Brain pericyte (primary cell): ENCODE results near the gene IL16.
A peak's percentile ranks its signal among the peaks of the same experiment; 100 is the strongest.
"Not testable (repeated sequence)": the region's sequence is repeated elsewhere in the genome, so short reads cannot be mapped to it uniquely, and the experiment has no call there.

ENCODE experiments used
- DNase-seq: peaks from one replicate; pipeline ENCODE4 v3.0.0-alpha.2; 2012; ENCODE audit warnings: low read depth, low spot score

IL16 gene

DNA sequence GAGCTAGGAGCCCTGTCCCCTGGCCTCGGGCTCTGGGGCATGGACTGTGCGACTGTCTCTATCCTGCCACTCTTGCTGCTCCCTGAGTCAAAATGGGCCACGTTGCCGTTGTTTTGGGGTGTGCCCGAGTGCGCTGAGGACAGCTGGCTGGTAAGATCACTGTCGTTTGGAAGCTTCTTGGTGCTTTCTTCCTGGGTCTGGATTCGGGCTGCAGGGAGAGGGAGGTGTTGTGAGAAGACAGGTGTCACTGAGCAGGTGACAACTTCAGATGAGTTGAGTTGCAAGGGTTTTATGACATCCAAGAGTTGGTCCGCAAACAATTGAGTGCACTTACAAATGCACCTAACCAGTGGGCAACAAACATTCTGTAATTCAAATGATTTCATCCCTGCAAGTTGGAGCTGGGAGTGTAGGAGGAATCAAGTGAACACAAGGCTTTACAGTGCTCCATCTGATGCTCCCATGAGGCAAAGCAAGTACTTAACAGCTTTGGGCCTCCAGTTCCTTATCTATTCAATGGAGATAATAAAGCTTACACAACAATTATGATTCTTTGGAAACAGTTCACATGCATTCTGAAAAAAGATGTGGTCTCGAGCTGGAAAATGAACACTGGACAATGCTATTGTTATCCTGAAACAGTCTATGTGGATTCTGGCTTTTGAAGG is 138.2 kb downstream of the IL16 start:
- no peak for DNase-seq

DNA sequence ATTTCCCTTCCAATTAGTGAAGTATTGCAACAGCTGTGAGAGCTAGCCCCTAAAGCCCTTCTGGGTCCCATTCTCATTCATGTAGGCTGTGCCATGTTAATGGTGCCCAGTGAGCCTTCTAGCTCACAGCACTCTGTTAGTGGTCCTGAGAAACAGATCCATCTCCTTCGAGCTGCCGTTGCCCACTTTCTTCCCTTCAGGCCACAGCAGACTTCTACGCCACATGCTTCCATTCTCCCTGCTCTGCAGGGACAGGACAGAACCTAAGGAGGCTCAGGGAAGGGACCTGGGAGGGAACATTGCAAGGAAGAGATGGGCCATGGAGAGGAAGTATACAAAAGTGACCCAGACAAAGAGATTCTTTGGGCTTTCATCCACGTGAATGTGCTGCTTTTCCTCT is 139.0 kb downstream of the IL16 start:
- DNase-seq: no peak

DNA sequence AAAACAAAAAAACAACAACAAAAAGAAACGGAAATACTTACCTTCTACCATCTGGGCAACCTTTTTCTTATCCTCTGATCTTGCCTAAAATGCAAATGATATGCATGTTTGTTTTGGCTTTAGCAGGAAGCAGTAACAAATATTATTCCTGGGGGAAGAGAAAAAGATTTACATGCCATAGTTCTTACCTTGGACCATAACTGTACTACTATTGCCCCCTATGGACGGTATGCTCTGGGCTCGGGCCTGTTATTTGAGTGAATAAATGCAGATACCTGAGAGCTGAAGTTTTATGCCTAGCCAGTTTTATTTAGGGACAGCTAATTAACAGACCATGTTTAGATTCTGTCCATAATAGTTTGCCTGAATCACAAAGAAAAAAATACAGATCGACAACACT is 139.9 kb downstream of the IL16 start:
- no peak for DNase-seq

DNA sequence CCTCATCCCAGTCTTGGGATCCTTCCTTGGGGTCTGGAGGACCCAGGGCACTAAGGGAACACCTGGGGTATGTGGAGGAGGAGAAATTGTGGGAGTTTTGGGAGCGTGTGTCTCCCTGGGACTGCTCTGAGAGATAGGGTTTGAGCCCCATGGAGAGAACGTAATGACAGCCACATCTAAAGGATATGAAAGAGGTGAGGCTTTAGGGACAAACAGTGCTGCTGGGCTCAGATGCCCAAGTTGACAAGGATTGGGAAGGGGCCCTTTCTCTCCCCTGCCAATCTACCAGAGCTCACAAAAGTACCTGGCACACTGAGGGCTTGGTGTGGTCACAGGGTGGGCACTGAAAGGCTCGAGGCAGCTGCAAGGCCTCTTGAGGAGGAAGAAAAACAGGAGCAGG is 140.6 kb downstream of the IL16 start:
- DNase-seq: no peak

DNA sequence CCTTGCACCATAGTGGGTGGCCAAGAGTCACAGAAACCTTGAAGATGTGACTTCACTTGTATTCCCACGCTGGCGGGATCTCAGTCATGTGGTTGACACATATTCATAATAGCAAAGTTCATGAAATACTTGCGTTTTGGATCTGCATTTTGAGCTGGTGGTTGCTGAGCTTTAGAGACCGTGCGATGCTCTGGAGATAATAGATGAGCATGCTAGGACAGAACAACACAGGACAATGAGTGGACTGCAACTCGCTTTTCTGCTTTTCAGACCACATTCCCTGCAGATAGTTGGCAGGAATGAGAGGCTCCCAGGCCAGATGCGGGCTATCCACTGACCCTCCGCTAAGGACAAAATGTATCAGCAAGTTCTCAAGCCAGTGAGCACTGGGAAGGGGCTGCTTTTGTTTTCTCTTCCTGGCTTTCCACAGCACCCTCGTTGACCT is 141.1 kb downstream of the IL16 start:
- DNase-seq: no peak

DNA sequence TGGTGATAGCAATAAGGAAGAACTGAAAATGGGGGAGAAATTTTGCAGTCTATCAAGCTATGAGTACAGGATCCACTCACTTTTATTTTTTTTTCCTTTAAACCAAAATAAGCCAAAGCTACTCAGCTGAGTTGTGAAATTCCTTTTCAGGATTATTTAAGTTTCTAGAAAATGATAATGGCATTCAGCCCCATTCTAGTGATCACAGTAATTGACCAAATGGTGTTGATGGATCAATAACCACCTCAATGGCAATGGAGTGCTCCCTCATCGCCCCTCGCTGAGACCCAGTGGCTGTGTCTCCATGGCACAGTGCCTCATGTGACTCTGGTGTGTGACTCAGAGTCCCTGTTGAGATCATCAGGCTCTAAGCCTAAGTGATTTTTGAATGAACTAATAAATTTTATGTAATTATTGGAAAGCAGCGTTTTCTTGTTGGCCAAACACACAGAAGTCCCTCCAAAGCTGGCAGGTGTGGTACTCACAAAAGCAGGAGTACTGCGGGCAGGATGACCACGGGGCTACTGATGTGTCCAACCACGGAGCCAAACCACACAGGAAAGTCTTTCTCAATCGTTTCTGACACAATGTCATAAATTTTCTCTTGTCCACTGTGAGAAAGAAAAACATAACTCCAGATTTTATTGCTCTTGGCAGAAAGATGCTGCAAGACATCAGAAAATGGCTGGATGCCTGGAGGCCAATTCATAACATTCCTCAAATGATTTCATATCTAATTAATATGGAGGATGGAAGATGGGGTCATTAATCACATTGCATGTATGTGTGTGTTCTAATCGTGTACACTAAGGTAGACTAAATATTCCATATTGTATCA is 141.7 kb downstream of the IL16 start:
- peak; percentile 36 for DNase-seq

DNA sequence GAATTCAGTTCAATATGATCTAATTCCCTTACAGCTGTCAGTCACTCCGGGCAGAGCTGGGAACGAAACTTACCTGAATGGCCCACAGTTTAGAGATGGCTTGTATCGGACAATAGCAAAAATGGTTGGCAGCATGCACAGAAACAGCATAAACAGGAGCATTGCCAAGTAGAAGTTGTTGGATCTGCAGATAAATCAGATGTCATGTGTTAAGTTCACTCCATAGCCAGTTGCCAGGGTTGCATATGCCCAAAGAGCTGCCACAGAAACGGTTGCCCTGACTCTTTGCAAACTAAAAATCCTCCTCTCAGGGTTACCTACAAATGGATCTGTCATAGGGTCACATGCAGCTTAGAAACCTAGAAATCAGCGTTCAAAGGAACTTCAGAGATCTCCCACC is 142.6 kb downstream of the IL16 start:
- no peak for DNase-seq

DNA sequence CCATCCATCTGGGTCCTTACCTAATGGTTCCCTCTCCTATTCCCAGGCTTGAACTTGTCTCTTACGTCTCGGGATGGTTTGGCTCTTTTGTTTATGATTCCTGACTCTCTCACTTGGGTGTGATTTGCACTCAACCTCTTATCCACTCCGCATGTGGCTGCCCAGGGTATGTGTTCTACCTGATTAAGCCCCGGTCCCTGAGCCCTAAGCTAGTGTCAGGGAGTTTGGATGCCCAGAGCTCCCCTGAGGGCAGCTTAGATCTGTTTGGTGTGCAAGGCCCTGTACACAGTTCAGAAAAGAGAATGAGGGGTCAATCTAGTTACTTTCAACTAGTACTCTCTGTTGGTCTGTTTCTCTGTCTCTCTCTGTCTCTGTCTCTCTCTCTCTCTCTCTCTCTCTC is 143.2 kb downstream of the IL16 start:
- DNase-seq: no peak

DNA sequence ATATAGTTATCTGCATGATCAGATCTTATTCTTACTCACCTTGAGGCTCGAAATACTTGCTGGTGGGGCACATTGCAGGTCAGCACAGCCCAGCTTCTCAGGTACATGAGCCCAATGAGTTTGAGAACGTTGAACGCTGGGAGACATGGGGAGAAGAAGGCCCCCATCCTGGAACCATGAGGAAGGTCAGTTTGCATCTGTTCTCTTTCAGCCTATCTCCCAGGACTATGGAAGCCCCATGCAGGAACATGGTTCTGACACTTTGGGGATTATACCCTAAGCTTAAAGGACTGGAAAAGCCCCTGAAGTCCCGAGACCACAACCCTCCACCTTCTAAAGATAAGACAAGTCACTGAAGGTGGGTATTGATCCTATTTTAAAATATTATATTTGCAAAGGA is 144.7 kb downstream of the IL16 start:
- no peak for DNase-seq

DNA sequence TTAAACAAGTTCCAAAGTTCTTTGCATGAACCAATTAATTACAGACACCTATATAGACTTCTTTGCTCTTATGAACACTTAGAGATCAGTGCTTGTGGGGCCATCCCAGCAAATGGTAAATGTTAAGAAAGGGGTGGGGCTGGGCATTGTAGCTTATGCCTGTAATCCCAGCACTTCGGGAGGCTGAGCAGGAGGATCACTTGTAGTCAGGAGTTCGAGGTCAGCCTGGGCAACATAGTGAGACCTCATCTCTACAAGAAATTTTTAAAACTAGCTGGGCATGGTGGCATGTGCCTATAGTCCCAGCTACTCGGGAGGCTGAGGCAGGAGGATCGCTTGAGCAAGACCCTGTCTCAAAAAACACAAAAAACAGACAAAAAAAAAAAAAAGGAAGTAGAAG is 146.7 kb downstream of the IL16 start:
- no peak for DNase-seq

DNA sequence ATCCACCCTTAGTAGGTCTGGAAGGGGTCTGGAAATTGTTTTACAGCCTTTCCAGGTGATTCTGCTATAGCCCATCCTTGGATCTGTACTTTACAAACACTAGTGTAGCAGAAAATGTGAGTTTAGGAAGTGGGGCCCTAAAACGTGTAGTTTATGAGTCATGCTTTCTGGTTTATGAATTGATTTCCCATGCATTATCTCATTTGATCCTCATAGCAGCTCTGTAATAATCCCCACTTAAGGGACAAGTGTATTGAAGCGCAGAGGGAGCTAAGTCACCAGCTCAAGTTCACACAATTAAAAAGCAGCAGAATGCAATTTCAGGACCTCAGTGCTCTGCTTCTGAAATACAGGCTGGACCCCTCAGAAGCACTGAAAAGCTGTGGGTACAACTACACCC is 149.9 kb downstream of the IL16 start:
- no peak for DNase-seq

DNA sequence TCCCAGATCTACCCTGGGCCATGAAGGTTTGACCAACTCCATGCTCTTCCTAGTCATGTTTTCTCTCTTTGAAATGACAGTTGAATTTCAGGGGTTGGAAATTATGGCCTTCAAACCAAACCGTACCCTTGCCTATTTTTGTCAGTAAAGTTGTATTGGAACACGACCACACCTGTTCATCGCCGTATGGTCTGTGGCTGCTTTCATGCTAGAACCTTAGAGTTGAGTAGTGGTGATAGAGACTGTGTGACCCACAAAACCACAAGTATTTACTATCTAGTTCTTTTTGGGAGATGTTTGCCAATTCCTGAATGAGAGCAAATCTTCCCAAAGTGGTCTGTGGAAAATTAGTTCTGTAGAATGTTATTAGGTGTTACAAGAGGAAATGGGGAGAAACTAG is 151.2 kb downstream of the IL16 start:
- no peak for DNase-seq

DNA sequence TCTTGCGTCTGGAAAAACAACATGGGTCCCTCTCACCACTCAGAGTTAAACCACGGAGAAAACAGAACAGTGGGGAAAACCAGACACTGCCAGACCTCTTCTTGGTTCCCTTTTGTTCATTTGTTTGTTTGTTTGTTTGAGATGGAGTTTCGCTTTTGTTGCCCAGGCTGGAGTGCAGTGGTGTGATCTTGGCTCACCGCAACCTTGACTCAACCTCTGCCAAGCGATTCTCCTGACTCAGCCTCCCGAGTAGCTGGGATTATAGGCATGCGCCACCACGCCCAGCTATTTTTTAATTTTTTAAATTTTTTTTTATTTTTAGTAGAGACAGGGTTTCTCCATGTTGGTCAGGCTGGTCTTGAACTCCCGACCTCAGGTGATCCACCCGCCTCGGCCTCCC is 152.0 kb downstream of the IL16 start:
- DNase-seq: not testable (repeated sequence)

DNA sequence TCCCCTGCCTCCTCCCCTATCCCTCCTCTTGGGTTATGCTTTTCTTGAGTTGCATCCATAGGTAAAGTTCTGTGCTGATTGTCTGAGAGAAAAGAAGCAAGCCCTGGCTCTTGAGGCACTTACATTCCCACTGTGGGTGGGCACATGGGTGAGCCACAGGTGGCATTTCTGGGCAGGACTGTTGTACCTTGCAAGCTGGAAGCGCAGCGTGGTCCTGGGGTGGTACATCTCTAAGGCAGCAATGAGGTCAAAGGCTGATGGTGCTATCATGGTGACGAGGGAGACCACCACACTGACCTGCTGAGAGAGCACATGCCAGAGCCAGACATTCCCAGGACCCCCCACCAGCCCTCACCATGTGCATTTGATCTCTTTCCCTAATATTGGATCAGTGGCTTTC is 152.6 kb downstream of the IL16 start:
- DNase-seq: no peak

DNA sequence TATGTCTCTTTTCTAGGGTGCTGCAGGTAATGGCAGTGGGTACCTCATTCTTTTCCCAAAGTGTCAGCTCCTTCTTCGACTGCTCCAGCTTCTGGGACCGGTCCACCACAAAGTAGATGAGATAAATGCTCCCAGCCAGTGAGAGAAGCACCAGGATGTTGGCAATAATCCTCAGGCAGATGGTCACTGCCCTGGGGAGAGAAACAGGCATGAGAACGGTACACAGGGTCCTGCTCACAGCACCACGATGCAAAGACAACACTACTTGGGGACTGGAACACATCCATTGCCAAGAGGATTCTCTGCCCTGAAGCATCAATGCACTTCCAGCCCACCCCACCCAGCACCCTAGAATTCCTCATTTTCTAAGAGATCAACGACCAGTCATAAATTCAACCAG is 155.0 kb downstream of the IL16 start:
- DNase-seq: no peak

DNA sequence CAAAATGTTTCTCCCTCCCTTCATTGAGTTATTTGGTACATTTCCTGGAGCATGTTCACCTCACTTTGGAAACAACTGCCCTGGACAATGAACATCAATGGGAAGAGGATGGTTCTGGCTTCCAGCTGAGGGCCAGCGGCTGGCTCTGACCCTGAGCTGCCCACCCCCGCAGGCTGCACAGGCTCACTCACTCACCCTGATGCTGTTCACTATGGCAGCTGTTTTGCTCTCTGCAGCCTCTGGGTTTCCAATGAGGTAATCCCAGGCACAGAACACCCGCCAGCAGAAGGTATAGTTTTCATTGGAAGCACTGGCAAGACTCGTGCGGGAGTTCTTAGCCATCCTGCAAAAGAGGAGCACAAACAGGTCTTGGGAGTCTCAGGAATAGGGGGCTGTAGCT is 159.6 kb downstream of the IL16 start:
- no peak for DNase-seq

DNA sequence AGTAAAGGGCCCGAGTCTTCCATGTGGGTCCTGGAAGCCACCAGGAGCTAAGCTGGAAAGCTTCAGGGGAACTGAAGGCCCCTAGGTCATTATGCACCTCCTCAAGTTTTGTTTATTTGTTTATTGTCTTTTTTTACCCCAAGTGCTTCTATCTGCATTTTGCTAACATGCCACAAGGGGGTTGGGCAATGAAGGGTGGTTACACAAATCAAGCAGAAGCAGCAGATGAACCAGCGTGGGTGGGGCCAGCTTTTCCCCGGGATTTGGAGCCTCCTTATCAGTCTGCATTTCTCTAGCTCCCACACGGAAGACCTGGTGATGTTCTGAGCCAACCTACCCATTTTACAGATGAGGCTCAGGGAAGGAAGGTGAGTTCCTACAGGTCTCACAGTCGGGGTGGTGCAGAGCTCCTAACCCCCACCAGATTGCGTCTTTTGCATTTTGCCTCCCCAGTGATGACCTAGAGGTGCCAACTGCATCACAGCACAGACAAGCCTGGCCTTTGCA is 160.6 kb downstream of the IL16 start:
- no peak for DNase-seq

DNA sequence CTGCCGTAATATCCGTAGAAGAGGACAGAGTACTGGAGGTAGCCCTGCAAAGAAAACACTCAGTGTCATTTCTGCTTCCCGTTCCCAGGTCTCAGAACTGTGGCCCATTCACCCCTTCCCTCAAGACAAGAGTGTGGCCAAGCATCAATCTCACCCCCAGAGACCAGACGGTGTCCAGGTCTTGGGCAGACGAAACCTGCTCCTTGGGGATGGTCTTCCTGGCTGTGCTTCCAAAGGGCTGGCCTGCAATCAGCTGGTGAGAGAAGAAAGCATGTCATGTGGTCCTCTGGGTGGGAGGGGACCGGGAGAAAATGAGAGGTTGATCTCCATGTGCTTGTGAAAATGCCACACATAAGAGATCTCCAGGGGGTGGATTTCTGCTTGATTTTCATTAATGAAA is 161.6 kb downstream of the IL16 start:
- DNase-seq: no peak

DNA sequence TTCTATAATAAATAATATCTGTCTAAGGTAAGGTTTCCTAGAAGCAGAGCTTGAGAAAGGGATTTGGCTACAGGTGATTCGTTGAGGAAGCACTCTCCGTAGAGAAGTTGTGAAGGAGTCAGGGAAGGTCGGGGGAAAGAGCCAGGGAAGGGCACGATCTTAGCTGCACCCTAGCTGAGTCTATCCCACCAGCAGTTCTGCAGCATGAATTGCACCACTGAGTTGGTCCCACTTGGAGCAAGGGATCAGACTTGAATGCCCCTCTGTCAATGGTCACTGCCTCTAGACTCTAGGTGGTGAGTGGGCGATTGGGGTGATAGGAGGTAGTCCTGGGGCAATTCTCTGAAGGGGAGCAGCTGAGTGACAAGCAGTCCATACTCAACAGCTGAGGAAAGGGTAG is 163.8 kb downstream of the IL16 start:
- DNase-seq: no peak

DNA sequence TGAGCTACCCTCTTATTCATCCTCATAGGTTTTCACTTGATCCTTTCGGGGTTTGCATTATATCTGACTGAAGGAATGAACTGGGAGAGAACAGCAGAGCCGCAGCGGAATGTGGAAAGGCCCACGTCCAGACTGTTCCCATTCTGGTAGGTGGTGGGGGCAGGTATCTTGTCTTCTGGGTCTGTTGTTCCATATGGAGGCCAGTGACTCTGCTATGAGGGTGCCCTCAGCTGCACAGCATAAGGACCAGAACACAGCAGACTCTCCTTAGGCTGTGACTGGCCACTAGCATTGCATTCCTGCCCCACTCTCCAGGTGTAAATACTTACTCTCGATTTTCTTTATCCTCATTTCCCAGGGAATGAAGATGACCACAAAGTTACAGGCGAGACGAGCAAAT is 165.2 kb downstream of the IL16 start:
- no peak for DNase-seq

DNA sequence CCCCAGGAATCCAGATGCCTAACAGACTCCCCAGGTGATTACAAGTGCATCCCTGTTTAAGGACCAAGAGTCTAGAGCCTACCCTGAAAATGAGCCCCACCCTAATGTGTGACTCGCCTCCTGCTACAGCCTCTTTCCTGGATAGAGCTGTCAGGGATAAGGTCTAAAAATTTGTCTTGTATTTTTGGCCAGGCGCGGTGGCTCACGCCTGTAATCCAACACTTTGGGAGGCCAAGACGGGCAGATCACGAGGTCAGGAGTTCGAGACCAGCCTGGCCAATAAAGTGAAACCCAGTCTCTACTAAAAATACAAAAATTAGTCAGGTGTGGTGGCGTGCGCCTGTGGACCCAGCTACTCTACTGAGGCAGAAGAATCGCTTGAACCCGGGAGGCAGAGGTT is 166.1 kb downstream of the IL16 start:
- no peak for DNase-seq

DNA sequence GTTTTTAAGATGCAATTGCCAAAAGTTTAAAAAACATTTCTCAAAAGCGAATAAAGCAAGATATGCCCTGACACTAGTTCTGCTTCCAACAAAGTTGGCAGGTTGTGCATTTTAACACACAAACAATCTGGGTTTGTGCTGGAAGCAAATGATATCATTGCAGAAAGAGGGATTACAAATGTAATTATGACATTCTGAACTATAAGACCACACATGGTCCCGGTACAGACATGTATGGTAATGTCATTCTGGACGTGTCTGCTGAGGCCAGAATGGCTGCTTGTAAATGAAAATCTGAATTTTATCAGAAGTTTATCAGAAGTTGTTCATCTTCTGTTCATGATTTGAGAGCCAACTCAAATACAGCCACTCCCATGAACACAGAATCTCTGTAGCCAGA is 166.6 kb downstream of the IL16 start:
- DNase-seq: no peak
